GM19193 (cell line): Measurements from ENCODE around the gene BCDIN3D.

ENCODE experiments used
- POLR2A ChIP-seq: IDR thresholded peaks from 4 replicates; pipeline ENCODE4 v1.6.1; 2011; ENCODE audit not compliant: insufficient read depth, insufficient read length; ENCODE audit errors: extremely low read depth

The BCDIN3D gene

GRCh38 chr12:49819786-49820185 is 23.1 kb downstream of the BCDIN3D start:
- TF ChIP-seq POLR2A, result no peak

DNA sequence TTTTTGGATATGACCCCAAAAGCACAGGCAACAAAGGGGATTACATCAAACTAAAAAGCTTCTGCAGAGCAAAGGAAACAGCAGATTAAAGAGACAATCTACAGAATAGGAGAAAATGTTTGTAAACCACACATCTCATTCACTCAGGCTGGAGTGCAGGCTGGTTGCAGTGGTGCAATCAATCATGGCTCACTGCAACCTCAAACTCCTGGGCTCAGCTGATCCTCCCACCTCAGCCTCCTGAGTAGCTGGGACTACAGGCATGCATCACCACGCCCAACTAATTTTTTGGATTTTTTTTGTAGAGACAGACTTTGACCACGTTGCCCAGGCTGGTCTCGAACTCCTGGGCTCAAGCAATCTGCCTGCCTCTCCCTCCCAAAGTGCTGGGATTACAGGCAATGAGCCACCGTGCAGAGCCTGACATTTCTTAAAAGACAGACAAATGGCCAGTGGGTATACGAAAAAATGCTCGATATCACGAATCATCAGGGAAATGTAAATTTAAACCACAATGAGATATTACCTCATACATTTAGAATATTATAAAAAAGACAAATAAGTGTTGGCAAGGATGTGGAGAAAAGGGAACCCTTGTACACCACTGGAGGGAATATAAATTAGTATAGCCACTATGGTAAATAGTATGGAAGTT is 24.5 kb downstream of the BCDIN3D start:
- TF ChIP-seq POLR2A, result no peak

DNA sequence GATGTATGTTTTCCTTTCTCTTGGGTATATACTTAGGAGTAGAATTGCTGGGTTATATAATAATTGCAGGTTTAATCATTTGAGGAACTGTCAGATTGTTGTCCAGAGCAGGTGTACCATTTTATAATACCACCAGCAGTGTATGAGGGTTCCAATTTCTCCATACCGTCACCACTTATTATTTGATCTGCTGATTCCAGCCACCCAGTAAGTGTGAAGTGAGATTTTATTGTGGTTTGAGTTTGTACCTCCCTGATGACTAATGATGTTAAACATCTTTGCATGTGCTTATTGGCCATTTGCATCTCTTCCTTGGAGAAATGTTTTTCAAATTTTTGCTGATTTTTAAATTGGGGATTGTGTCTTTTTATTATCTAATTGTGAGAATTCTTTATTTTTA is 29.8 kb downstream of the BCDIN3D start:
- no peak for TF ChIP-seq POLR2A

DNA sequence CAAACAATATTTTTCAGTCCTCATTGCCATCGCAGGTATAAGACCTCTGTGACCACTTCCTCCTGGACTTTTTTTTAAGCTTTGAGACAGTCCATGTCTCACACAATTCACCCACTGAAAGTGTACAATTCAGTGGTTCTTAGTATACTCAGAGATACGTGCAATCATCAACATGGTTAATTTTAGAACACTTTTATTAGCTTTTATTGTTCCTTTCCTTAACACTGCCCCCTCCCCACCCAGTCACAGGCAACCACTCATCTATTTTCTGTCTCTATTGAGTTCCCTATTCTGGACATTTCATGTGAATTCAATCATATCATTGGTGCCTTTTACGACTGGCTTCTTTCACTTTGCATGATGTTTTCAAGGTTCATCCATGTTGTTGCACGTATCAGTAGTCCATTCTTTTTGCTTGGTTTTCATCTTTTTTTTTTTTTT is 30.9 kb downstream of the BCDIN3D start:
- no peak for TF ChIP-seq POLR2A

DNA sequence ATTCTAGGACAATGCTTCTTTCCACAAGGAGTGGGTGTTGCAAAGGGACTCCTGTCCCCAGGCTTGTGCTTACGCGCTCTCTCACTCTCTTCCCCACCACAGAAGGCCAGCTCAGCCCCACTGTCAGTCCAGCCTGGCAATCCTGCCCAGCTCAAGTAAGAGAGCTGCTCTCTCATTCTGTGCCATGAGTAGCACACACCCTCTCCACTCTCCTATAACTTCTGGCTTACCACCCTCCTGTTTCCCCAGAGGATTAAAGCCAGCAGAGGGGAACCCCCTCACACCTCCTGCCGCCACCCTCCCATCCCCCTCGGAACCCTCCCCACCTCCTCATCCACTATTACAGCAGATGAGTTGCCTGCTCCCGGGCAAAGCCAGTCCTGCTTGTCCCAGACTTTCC is 31.8 kb downstream of the BCDIN3D start:
- no peak for TF ChIP-seq POLR2A

DNA sequence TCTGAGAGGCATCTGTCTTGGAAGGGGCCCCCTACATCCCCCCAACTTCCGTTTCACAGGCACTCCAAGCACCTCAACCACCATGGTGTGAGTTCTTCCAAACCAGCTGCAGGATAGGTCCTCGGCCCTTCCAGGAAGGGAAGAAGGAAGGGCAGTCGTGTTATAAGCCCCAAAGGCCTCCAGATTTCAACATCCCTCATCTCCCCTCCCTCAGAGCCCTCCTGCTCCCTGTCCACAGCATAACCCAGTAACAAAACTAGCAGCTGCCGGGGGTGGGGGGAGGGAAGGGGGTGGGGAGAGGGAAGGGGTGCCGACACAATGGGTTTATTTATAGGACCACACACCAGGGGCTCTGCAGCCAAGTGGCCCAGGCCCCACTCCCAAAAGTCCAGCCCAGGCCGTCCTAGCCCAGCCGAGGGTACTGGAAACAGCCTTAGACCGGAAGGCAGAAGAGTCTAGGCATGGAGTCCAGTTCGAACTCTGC is 33.0 kb downstream of the BCDIN3D start:
- no peak for TF ChIP-seq POLR2A

DNA sequence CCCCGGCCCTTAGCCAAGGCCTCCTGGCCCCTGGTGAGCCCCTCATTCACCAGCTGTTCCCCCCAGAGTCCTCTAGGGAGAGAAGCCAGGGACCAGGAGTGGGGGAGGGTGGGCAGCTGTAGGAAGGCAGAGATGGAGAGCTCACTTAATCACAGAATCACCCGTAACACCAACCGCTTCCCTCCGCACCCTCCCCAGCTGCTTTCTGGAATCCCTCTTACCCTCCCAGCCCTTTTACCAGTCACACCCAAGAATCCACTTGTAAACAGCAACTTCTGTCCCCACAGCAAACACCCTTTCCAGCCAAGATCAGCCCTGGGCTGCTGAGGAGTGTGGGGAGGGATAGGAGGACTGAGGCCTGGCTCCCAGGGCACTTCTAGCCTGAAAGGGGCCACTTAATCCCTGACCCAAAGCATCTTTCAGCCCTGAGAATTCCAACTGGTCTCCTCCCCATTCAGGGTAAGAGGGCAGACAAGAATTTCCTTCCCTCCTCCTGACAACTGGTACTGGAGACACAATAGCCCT is 33.5 kb downstream of the BCDIN3D start:
- TF ChIP-seq POLR2A, result no peak

- no peak for TF ChIP-seq POLR2A
Observed at GRCh38 chr12:49808686-49809380, 34.1 kb downstream of the BCDIN3D start.

GRCh38 chr12:49807991-49808580 is 34.8 kb downstream of the BCDIN3D start:
- no peak for TF ChIP-seq POLR2A

DNA sequence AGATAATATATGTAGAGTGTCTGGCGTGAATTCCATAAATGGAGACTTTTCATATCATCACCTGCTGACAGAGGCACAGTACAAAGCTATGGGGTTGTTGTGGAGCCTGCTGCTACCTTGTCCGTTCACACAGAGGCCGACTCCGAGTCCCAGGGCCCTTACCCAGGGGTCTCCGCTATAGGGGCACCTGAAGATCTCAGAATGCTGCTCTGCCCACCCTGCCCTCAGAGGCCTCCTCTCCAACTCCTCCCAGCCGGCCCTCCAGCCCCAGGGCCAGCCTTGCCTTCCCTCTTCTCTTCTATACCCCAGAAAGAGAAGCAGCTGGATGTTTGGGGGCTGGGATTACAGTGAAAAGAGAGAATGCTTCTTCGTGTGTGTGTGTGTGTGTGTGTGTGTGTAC is 36.0 kb downstream of the BCDIN3D start:
- TF ChIP-seq POLR2A, result no peak

DNA sequence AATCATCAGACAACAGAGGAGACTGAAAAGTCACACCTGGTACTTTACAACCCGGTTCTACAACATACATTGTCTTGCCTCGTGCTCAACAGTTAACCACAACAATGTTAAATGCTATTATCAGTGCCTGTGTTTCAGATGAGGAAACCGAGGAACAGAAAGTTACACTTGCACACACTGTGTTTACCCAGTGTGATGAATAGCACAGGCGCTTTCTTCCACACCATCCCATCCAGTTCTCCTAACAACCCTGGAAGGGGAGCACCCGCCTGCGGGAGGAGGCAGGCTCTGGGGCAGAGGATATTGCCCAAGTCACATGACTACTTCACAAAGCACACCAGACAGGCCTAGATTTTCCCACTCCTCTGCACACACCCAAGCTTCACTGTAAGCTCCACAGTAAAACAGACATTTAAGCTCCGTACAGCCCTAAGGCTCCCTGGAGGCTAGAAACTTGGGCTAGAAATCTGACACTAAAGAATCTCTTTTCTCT is 36.5 kb downstream of the BCDIN3D start:
- no peak for TF ChIP-seq POLR2A

DNA sequence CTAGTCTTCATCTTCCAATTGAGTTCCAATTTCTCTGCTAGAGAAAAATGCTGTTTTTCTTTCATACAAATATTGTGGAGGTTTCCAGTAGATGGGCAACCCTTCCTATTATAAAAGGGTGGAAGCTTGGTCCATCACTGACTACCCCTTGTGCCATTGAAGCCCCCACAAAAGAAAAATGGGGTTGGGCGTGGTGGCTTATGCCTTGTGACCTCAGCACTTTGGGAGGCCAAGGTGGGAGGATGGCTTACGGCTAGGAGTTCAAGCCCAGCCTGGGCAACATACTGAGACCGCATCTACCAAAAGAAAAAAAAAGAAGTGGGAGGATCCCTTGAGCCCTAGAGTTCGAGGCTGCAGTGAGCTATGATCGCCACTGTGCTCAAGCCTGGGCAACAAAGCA is 37.5 kb downstream of the BCDIN3D start:
- no peak for TF ChIP-seq POLR2A

- TF ChIP-seq POLR2A, result no peak
Observed at GRCh38 chr12:49804821-49805220, 38.1 kb downstream of the BCDIN3D start.

GRCh38 chr12:49803693-49804450 is 39.0 kb downstream of the BCDIN3D start:
- no peak for TF ChIP-seq POLR2A
